GM19239 (cell line): ENCODE results near the gene FRRS1L.

Source experiments
- DNase-seq: peaks from one replicate; pipeline ENCODE4 v3.0.0; 2011; ENCODE audit warnings: low spot score; ENCODE audit not compliant: insufficient read length
- FAIRE-seq: peaks from 2 replicates; lab custom pipeline; 2011; peaks lifted over from hg19 to GRCh38; lab: Jason Lieb, UNC

Gene FRRS1L

DNA sequence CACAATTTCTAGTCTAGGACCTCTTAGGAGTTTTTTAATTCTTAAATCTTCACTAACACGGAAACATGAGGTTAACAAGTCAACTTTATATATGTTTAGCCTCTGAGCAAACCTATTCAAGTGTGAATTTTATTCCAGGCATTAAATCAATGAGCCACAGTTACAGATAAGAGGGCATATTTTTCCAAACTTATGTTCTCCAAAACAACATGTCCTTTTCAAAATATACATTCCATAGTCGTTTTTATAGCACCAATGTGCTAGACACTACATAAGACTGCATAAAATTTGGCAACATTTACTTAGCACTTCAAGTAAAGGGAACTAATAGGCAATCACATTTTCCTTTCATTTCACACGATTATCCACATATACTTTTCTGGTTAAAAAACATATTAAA is 53.8 kb downstream of the FRRS1L start:
- FAIRE-seq, result no peak
- no peak for DNase-seq

DNA sequence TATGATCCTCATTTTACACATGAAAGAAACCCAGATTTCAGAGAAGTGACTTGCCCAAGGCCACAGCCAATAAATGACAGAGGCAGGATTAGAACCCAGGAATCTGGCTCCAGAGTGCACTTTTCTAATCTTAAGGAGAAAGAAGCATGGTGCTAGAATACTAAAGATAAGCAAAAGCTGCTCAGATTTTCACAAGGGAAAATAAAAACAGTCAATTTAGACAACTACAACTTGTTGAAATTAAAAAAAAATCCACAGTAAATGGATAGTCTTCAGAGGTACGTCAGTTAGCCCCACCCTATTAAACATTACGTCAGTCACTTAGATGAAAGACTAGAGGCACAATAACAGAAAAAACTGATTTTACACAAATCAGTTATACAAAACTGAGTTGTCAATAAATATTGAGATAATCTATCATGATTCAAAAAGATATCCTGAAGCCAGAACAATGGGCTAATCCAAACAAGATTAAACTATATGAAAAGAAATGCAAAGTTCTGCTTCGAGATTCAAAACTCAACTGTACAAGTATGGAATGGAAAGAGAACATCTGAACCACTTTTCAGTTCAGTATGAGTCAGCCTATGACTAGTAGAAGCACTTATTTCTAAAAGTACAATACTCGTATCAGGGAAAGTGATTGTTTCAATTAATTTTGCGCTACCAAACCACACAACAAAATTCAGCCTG is 56.6 kb downstream of the FRRS1L start:
- DNase-seq, result no peak
- no peak for FAIRE-seq

- FAIRE-seq (no peak), DNase-seq (no peak)
Observed at GRCh38 chr9:109109967-109110328, 57.1 kb downstream of the FRRS1L start.

- FAIRE-seq (no peak), DNase-seq (no peak)
Observed at GRCh38 chr9:109108318-109108717, 58.7 kb downstream of the FRRS1L start.

- peak; percentile 64 for FAIRE-seq
Observed at GRCh38 chr9:109107402-109108240, 59.4 kb downstream of the FRRS1L start.

GRCh38 chr9:109101810-109102209 is 65.2 kb downstream of the FRRS1L start:
- DNase-seq, result no peak

More at GRCh38 chr9:109107402-109108240, 59.4 kb downstream of the FRRS1L start:
- DNase-seq, result no peak

GRCh38 chr9:109101202-109101595 is 65.8 kb downstream of the FRRS1L start:
- DNase-seq (no peak), FAIRE-seq (no peak)

More at GRCh38 chr9:109101810-109102209, 65.2 kb downstream of the FRRS1L start:
- FAIRE-seq, result peak; percentile 76

DNA sequence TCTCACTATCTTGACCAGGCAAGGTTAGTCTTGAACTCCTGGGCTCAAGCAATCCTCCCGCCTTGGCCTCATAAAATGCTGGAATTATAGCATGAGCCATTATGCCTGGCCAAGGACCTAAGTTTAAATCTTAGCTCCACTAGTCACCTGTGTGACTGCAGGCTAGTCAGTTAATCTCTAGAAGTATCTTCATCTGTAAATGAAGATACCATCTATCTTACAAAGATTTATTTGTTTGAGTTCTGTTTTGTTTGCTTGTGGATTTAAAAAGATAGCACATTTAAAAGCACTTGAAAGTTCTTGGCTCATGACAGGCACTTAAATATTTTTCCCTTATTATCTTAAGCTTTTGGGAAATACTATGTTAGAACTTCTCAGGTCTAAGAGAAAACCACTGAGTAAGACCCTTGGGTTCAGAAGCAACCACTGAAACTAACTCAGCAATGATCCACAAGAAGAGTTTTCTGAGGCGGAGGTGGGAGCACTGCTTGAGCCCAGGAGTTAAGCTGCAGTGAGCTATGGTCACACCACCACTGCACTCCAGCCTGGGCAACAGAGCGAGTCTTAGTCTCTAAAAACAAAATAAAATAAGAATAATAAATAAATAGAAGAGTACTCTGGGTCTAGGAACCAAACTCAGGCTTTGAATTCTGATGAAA is 66.4 kb downstream of the FRRS1L start:
- FAIRE-seq (no peak), DNase-seq (no peak)

GRCh38 chr9:109098960-109099308 is 68.1 kb downstream of the FRRS1L start:
- FAIRE-seq, result peak; percentile 53

DNA sequence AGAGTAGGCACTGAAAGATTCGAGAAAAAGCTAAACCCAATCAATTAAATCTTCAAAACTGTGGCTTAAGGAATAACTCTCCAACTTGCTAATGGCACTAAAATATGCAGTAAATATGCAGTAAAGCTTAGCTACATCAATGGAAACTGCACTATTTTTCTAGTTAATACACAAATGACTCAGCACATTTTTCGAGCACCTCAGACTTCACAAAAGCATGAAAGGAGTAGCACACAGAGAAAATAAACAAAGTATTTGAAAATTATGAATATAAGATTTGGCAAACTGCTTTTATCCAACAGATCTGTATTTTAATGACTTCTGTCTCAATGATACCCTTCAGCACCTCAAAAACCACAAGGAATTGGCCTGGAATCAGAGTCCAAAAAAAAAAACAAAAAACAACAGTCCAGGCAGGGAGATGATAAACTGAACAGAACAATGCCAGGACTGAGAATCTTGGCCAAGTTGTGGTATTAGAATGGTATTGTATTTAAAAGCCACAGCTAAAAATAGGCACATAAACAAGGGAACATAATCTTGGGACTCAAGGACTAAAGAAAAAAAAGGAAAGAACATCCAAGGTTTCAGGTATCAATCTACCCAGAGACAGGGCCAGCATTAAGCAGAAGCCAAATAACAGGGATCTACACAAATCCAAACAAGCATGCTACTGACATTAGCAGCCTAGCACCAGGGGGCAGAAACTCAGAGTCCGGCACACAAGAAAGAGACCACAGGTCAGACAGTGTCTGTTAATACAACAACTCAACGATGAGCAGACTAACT is 68.7 kb downstream of the FRRS1L start:
- DNase-seq, result no peak
- FAIRE-seq, result no peak

More at GRCh38 chr9:109098960-109099308, 68.1 kb downstream of the FRRS1L start:
- no peak for DNase-seq

DNA sequence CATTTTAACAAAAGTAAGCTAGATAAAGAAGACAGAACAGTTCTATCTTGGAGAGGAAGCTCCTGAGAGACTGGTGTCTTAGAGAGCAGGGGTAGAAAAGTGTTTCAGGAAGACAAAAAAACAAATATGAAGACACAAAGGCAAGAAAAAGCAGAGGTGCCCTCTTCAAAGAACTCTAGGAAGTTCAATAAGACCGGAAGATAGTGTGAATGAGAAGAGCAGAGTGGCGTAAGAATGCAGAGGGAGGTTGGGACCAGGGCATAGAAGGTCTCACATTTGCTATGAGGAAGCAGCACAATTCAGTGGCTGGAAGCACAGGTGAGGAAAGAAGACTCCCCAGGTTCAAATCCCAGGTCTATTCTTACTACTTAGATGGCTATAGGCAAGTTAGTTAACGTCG is 69.9 kb downstream of the FRRS1L start:
- DNase-seq (no peak), FAIRE-seq (no peak)

- FAIRE-seq (no peak), DNase-seq (no peak)
Observed at GRCh38 chr9:109095321-109095720, 71.7 kb downstream of the FRRS1L start.

- DNase-seq (no peak), FAIRE-seq (no peak)
Observed at GRCh38 chr9:109094268-109094667, 72.8 kb downstream of the FRRS1L start.

DNA sequence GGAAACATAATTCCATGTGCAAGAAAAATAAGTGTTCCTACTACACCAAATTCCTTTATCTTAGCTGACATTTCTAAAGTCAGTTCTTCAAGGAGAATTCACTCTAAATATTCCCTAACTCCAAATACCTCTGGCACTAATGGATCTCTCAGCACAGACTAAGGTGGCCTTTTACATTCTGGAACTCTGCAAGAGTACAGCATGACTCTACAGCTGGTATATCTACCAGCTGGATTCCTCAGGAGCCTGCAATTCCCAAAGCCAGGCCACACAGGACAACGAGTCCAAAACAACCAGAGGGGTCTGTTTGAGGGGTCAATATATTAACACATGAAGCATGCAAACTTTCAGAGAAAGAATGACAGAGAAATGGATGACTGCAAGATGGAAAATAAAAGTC is 74.5 kb downstream of the FRRS1L start:
- DNase-seq (no peak), FAIRE-seq (no peak)

GRCh38 chr9:109092051-109092580 is 74.9 kb downstream of the FRRS1L start:
- FAIRE-seq (no peak), DNase-seq (no peak)

DNA sequence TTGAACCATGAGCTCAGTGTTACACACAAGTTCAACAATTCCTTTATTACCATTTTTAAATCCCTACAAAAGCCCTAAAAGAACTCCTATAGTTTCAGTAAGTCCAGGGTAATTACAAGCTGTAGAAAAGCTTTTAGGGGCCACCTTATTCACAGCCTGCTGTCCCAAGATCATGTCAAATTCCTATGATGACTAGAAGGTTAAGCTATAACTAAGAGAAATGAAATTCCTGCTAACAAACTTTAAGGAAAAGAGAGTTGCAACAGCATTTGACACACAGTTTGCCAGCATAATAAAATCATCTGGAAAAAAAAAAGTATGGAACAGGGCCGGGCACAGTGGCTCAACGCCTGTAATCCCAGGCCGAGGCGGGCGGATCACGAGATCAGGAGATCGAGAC is 78.8 kb downstream of the FRRS1L start:
- FAIRE-seq, result no peak
- DNase-seq, result no peak

DNA sequence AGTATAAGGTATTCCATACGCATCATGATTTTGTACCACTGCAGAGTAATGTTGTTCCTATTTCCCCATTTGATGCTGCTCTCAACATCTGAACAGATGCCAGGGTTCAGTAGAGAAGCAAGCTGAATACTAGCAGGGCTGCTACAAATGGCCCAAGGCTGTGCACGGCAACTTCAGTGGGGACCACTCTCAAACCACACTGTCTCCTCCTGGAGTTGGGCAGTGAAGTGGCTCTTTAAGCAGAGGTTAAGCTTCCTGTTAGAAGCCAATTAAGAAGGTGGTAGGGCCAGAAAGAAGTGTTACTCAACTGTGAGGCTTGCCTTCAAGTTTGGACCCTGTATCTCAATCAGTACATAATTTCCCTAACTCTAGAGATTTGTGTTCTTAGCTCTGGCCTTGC is 79.3 kb downstream of the FRRS1L start:
- FAIRE-seq (no peak), DNase-seq (no peak)

- DNase-seq (peak; percentile 13), FAIRE-seq (peak; percentile 89)
Observed at GRCh38 chr9:109086221-109086620, 80.8 kb downstream of the FRRS1L start.

DNA sequence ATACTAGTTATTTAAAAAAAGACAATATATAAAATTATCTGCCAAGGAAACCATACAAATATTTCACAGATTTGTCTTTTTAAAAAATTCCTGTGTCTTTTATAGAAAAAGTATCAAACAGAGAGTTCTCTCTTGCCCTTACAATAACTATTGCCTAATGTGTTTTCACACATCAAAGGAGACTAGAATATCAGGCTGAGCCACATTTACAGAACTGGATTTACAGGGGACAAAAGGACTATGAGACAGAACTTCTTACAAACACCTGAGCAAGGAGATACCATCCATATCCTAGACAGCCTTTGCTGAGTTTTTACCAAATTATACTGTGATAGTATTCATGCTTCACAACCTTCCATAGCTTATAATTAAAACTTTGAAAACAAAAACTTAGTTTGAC is 81.5 kb downstream of the FRRS1L start:
- FAIRE-seq (peak; percentile 44), DNase-seq (no peak)

DNA sequence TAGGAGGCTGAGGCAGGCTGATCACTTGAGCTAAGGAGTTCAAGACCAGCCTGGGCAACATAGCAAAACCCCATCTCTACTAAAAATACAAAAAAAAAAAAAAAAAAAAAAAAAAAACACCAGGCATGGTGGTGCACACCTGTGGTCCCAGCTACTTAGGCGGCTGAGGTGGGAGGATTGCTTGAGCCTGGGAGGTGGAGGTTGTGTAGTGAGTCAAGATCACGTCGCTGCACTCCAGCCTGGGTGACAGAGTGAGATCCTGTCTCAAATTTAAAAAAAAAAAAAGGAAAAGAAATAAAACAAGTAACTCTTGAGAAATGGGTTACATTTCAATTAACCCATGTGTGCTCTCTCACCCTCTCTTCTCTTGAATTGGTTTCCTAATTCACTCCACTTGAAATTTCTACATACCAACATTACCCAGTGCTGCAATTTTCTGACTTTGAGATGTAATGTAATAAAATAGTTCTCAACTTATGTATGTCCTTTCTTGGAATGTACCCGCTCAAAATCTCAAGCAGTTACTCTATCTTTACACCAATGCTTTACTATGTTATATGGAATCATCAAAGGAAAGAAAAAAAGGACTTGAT is 83.1 kb downstream of the FRRS1L start:
- FAIRE-seq (no peak), DNase-seq (no peak)
